Glomerular visceral epithelial cell (primary cell): ENCODE measurements around the gene AIG1.
"Not testable (repeated sequence)": the region's sequence is repeated elsewhere in the genome, so short reads cannot be mapped to it uniquely, and the experiment has no call there.

ENCODE experiments used
- DNase-seq: peaks from one replicate; pipeline ENCODE4 v3.0.0-alpha.2; 2016; ENCODE audit errors: extremely low spot score

AIG1 gene

GRCh38 chr6:143060806-143061596 is at the start of gene AIG1:
AIG1 (plus strand) TSS chr6:143060889; CDS start chr6:143060926, 37 bp downstream.
- no peak for DNase-seq

- no peak for DNase-seq
Observed at GRCh38 chr6:143014764-143015163, 45.9 kb upstream of the AIG1 start.

- DNase-seq: no peak
Observed at GRCh38 chr6:143015300-143015706, 45.4 kb upstream of the AIG1 start.

GRCh38 chr6:143018955-143019354 is 41.7 kb upstream of the AIG1 start:
- no peak for DNase-seq

- not testable (repeated sequence) for DNase-seq
Observed at GRCh38 chr6:143020862-143021261, 39.8 kb upstream of the AIG1 start.

GRCh38 chr6:143021543-143021942 is 39.1 kb upstream of the AIG1 start:
- DNase-seq: no peak

- DNase-seq: no peak
Observed at GRCh38 chr6:143022587-143022986, 38.1 kb upstream of the AIG1 start.

- DNase-seq: no peak
Observed at GRCh38 chr6:143023695-143024094, 37.0 kb upstream of the AIG1 start.

- DNase-seq: no peak
Observed at GRCh38 chr6:143024977-143025376, 35.7 kb upstream of the AIG1 start.

GRCh38 chr6:143026696-143027449 is 33.8 kb upstream of the AIG1 start:
- DNase-seq: no peak

- no peak for DNase-seq
Observed at GRCh38 chr6:143034689-143035334, 25.9 kb upstream of the AIG1 start.

- DNase-seq: peak; percentile 52
Observed at GRCh38 chr6:143037470-143037869, 23.2 kb upstream of the AIG1 start.

GRCh38 chr6:143038833-143039232 is 21.9 kb upstream of the AIG1 start:
- no peak for DNase-seq

GRCh38 chr6:143039548-143039947 is 21.1 kb upstream of the AIG1 start:
- DNase-seq: no peak

- DNase-seq: no peak
Observed at GRCh38 chr6:143040018-143040417, 20.7 kb upstream of the AIG1 start.

GRCh38 chr6:143044345-143044744 is 16.3 kb upstream of the AIG1 start:
- not testable (repeated sequence) for DNase-seq

- no peak for DNase-seq
Observed at GRCh38 chr6:143049611-143050010, 11.1 kb upstream of the AIG1 start.

- no peak for DNase-seq
Observed at GRCh38 chr6:143050509-143050908, 10.2 kb upstream of the AIG1 start.

- no peak for DNase-seq
Observed at GRCh38 chr6:143052282-143052681, 8.4 kb upstream of the AIG1 start.

GRCh38 chr6:143053856-143054255 is 6.8 kb upstream of the AIG1 start:
- no peak for DNase-seq

GRCh38 chr6:143054329-143054728 is 6.4 kb upstream of the AIG1 start:
- no peak for DNase-seq

- no peak for DNase-seq
Observed at GRCh38 chr6:143055213-143055612, 5.5 kb upstream of the AIG1 start.

- no peak for DNase-seq
Observed at GRCh38 chr6:143055891-143056290, 4.8 kb upstream of the AIG1 start.
